Measurements from ENCODE around the gene LIMS4.
"Not testable (repeated sequence)": the region's sequence is repeated elsewhere in the genome, so short reads cannot be mapped to it uniquely, and the experiment has no call there.

The LIMS4 gene

GRCh38 chr2:110449127-110449947, 23.3 kb downstream of the LIMS4 start:
- DNase-seq = not testable (repeated sequence)

- DNase-seq = not testable (repeated sequence)
These were observed 26.0 kb downstream of the LIMS4 start for GRCh38 chr2:110446644-110447043.

GRCh38 chr2:110443305-110444005, 29.2 kb downstream of the LIMS4 start:
- DNase-seq = not testable (repeated sequence)

- DNase-seq = not testable (repeated sequence)
These were observed 30.7 kb downstream of the LIMS4 start for GRCh38 chr2:110441905-110442304.

- DNase-seq = not testable (repeated sequence)
These were observed 38.1 kb downstream of the LIMS4 start for GRCh38 chr2:110434565-110434964.

- DNase-seq = not testable (repeated sequence)
These were observed 46.9 kb downstream of the LIMS4 start for GRCh38 chr2:110425725-110426124.

GRCh38 chr2:110424421-110424820, 48.2 kb downstream of the LIMS4 start:
- DNase-seq = not testable (repeated sequence)

- not testable (repeated sequence) for DNase-seq
These were observed 49.0 kb downstream of the LIMS4 start for GRCh38 chr2:110423574-110423962.

GRCh38 chr2:110422852-110423573, 49.6 kb downstream of the LIMS4 start:
- not testable (repeated sequence) for DNase-seq

- not testable (repeated sequence) for DNase-seq
These were observed 51.8 kb downstream of the LIMS4 start for GRCh38 chr2:110420641-110421354.

- not testable (repeated sequence) for DNase-seq
These were observed 65.5 kb downstream of the LIMS4 start for GRCh38 chr2:110407142-110407541.

GRCh38 chr2:110404988-110405387, 67.6 kb downstream of the LIMS4 start:
- DNase-seq = not testable (repeated sequence)

GRCh38 chr2:110404246-110404645, 68.4 kb downstream of the LIMS4 start:
- DNase-seq = not testable (repeated sequence)

GRCh38 chr2:110401001-110401618, 71.5 kb downstream of the LIMS4 start:
- DNase-seq = peak in 1 of 2 experiments; percentile 10

GRCh38 chr2:110399378-110399777, 73.2 kb downstream of the LIMS4 start:
- DNase-seq = not testable (repeated sequence)

GRCh38 chr2:110395990-110396389, 76.6 kb downstream of the LIMS4 start:
- not testable (repeated sequence) for DNase-seq
